Neural crest cell (in vitro differentiated cells): ENCODE data around the gene RPUSD3. TPM values are rescaled to one million over a fixed set of nuclear protein-coding genes. Genes with fewer than 3 reads are reported as not detected.

ENCODE experiments used
- DNase-seq: peaks from one replicate; pipeline ENCODE4 v3.0.0; 2021; ENCODE audit warnings: low read depth, mixed read lengths, low spot score
- H3K27ac Mint-ChIP-seq: one replicate; pipeline ENCODE4 v1.8.0; 2021; ENCODE audit warnings: mild to moderate bottlenecking, mixed read lengths; ENCODE audit not compliant: unreplicated experiment
- H3K27me3 Mint-ChIP-seq: 2 replicates; pipeline ENCODE4 v1.8.0; 2021; ENCODE audit warnings: low read depth, mild to moderate bottlenecking, mixed read lengths
- H3K36me3 Mint-ChIP-seq: 2 replicates; pipeline ENCODE4 v1.8.0; 2021; ENCODE audit warnings: low read depth, mild to moderate bottlenecking, mixed read lengths
- H3K4me1 Mint-ChIP-seq: 2 replicates; pipeline ENCODE4 v1.8.0; 2021; ENCODE audit warnings: mixed read lengths
- H3K4me3 Mint-ChIP-seq: one replicate; pipeline ENCODE4 v1.8.0; 2021; ENCODE audit warnings: mild to moderate bottlenecking, mixed read lengths
- H3K9me3 Mint-ChIP-seq: 2 replicates; pipeline ENCODE4 v1.8.0; 2021; ENCODE audit warnings: mixed read lengths
- CTCF ChIP-seq: fragments of 200-600 bp; sonication (generic); conservative IDR thresholded peaks from 2 replicates; pipeline ENCODE4 v1.5.0; 2021; ENCODE audit warnings: antibody characterized with exemption, mild to moderate bottlenecking
- total RNA-seq: library from RNA; stranded (reverse); gene quantifications from 2 replicates; pipeline ENCODE4 v1.2.1, GENCODE V29; 2021

Gene RPUSD3
- total RNA-seq, 1 donor from 2014 or later, result 58.0 TPM

- Mint-ChIP-seq H3K4me1 (peaks cover 12% of the 10 kb centered on the region), H3K4me3 (no peak overlapping the region), H3K27ac (no peak overlapping the region), H3K36me3 (peaks cover 15% of the 10 kb centered on the region), H3K27me3 (no peaks in the 10 kb centered on the region), H3K9me3 (no peaks in the 10 kb centered on the region)
- no peak for DNase-seq
- no peak for TF ChIP-seq CTCF
These were observed 38.8 kb downstream of the RPUSD3 start for GRCh38 chr3:9804996-9805395.

GRCh38 chr3:9803494-9803893 is 40.3 kb downstream of the RPUSD3 start:
- H3K36me3 Mint-ChIP-seq, result peaks cover 17% of the 10 kb centered on the region
- H3K4me3 Mint-ChIP-seq, result peak overlapping the region; percentile 24
- no peak for DNase-seq
- peaks cover 2% of the 10 kb centered on the region for H3K4me1 Mint-ChIP-seq
- no peaks in the 10 kb centered on the region for H3K27me3 Mint-ChIP-seq
- H3K27ac Mint-ChIP-seq, result no peak overlapping the region
- TF ChIP-seq CTCF, result no peak
- H3K9me3 Mint-ChIP-seq, result no peaks in the 10 kb centered on the region

GRCh38 chr3:9800529-9800928 is 43.3 kb downstream of the RPUSD3 start:
- no peak for DNase-seq
- Mint-ChIP-seq H3K27me3 (no peaks in the 10 kb centered on the region), H3K4me3 (no peak overlapping the region), H3K27ac (no peak overlapping the region), H3K36me3 (peaks cover 20% of the 10 kb centered on the region), H3K9me3 (no peaks in the 10 kb centered on the region), H3K4me1 (no peaks in the 10 kb centered on the region)
- peak; percentile 51 for TF ChIP-seq CTCF

GRCh38 chr3:9797196-9797945 is 46.4 kb downstream of the RPUSD3 start:
- DNase-seq, result no peak
- Mint-ChIP-seq H3K27ac (no peak overlapping the region), H3K27me3 (no peaks in the 10 kb centered on the region), H3K4me3 (no peak overlapping the region), H3K4me1 (peaks cover 16% of the 10 kb centered on the region), H3K36me3 (peaks cover 5% of the 10 kb centered on the region), H3K9me3 (no peaks in the 10 kb centered on the region)
- no peak for TF ChIP-seq CTCF

- no peaks in the 10 kb centered on the region for H3K27me3 Mint-ChIP-seq
- peaks cover 5% of the 10 kb centered on the region for H3K36me3 Mint-ChIP-seq
- TF ChIP-seq CTCF, result no peak
- H3K27ac Mint-ChIP-seq, result peak overlapping the region; percentile 48
- no peak for DNase-seq
- H3K4me3 Mint-ChIP-seq, result peak overlapping the region; percentile 89
- no peaks in the 10 kb centered on the region for H3K9me3 Mint-ChIP-seq
- peaks cover 22% of the 10 kb centered on the region for H3K4me1 Mint-ChIP-seq
These were observed 48.6 kb downstream of the RPUSD3 start for GRCh38 chr3:9795207-9795606.
